ENCODE data around the gene LCN2.
"Not testable (repeated sequence)": the region's sequence is repeated elsewhere in the genome, so short reads cannot be mapped to it uniquely, and the experiment has no call there.

Gene LCN2

GRCh38 chr9:128168731-128169308, 19.6 kb downstream of the LCN2 start:
- DNase-seq (ENCODE audit: low read depth) = no peak

- DNase-seq (ENCODE audit: low read depth) = no peak
These were observed 20.2 kb downstream of the LCN2 start for GRCh38 chr9:128169492-128169891.

GRCh38 chr9:128169925-128170324, 20.7 kb downstream of the LCN2 start:
- no peak for DNase-seq (ENCODE audit: low read depth)

DNA sequence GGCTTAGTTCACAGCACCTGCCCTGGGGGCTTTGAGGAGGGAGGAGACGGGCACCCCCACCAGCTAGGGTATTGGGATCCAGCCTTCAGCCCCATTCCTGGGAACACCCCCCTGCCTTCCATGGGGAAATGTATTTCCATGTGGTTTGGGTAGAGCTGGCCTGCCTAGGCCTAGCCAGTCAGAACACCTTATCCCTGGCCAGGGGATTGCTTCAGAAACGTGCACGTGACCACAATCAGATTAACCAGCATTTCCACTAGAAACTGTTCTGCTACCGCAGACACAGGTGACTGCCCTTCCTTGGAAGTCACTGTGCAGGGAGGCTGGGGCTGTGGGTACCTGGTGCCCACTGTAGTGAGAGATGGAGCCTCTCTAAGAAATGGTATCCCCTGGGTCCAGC, 24.8 kb downstream of the LCN2 start:
- DNase-seq (ENCODE audit: low read depth) = no peak

DNA sequence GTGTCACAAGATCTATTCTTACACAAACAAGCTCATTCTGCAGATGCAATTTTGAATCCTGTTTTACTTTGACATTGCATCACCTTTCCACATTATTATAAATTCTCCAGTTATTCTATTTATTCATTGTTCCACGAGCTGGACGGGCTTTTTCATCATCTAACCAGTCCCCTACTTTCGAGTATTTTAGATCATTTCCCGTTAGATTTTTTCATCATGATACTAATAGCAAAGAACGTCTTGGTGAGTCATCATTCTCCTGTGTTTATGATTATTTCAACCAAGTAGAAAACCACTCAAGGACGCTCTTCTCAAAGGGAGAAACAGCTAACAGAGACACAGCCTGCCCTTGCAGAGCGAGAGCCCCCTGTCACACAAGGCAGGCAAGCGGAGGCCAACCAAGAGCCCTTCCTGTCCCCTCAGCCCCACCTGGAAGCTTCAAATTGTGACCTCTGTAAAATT, 25.9 kb downstream of the LCN2 start:
- DNase-seq (ENCODE audit: low read depth) = no peak

GRCh38 chr9:128175726-128176125, 26.5 kb downstream of the LCN2 start:
- no peak for DNase-seq (ENCODE audit: low read depth)

- DNase-seq (ENCODE audit: low read depth) = no peak
These were observed 29.7 kb downstream of the LCN2 start for GRCh38 chr9:128178806-128179431.

- no peak for DNase-seq (ENCODE audit: low read depth)
These were observed 30.7 kb downstream of the LCN2 start for GRCh38 chr9:128180001-128180400.

DNA sequence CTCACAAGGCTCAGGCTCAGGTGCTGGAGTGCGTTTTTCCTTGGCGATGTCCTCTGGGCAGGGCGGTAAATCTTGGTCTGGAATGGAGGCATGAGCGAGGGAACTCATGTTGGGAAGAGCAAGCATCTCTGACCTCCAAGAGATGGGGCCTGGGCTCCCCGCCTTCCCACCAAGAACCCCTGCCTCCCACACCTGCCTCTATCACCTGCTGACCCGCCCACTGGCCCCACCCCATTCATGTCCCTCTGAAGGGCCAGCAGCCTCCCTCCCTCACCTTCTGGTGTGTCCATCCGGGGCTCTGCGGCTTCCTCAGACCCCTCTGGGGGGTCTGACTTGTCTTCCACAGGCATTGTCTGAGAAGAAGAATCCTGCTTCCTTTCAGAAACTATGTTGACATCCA, 31.2 kb downstream of the LCN2 start:
- DNase-seq (ENCODE audit: low read depth) = no peak

GRCh38 chr9:128181480-128181879, 32.2 kb downstream of the LCN2 start:
- DNase-seq (ENCODE audit: low read depth) = not testable (repeated sequence)

- DNase-seq (ENCODE audit: low read depth) = no peak
These were observed 33.8 kb downstream of the LCN2 start for GRCh38 chr9:128182893-128183588.

DNA sequence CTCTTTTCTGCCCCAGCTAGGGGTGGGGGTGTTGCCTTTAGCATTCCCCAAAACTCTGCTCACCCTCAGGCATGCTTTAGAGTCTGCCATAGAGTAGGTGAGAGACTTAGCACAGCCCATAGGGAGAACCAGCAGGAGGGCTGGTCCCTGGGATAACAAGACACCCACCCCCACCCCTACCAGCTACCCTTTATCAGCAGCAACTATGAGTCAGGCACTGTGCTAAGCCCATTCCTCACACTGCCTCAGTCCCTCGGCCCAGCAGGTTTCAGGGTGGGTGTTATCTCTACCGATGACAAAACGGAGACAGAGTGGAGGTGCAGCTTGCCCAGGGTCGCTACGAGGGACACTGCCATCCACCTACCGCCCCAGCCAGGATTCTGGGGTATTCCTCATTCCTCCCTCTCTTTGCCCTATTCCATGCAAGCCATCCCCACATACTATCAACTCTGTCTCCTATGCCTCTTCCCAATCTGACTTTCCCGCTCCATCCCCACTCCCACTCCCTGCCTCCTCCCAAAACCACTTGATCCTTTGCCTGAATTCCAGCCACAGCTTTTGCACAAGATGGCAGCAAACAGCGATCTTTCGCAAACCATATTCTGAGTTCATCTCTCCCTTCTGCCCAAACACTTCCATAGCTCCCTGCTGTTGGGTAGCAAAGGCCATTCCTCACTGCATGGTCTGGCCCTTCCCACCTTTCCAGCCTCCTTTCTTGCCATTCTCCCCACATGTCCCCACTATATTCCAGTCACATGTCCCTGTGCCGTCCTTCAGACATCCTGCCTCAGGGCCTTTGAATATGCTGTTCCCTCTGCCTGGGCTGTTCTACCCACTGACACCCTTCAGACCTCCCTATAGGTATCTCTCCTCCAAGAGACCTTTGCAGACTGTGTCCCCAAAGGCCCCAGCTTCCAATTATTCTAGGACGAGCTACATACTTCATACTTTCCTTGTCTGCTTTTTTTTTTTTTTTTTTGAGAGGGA, 37.0 kb downstream of the LCN2 start:
- DNase-seq (ENCODE audit: low read depth) = no peak

DNA sequence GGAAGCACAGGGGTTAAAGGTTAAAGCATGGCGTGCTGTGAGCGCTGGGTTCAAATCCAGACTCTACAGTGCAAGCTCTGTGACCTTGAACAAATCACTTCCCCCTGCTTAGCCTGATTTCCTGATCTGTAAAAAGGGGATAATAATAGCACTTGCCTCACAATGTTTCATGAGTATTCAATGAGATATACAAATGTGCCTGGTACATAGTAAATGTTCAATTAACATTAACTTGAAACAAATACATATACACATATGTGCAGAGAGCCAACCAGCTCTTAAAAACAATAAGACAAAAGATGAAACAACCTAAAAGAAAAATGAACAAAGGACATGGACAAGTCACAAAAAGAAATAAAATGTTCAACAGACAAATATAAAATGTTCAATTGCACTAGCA, 38.1 kb downstream of the LCN2 start:
- DNase-seq (ENCODE audit: low read depth) = no peak

DNA sequence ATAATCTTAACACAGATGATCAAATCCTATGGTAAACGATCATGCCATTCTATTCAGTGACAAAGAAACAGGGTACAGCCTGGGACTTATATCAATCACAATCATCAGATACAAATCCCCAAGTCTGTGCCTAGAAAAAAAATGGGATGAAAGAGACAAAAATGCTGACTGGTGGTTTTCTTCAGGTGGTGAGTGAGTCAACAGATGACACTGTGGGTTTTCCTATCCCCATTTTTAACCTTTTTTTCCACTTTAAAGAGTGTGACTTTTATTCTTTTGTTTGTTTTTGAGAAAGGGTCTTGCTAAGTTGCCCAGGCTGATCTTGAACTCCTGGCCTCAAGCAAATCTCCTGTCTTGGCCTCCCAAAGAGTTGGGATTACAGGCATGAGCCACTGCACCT, 39.0 kb downstream of the LCN2 start:
- no peak for DNase-seq (ENCODE audit: low read depth)

GRCh38 chr9:128190013-128190412, 40.8 kb downstream of the LCN2 start:
- DNase-seq (ENCODE audit: low read depth) = no peak

DNA sequence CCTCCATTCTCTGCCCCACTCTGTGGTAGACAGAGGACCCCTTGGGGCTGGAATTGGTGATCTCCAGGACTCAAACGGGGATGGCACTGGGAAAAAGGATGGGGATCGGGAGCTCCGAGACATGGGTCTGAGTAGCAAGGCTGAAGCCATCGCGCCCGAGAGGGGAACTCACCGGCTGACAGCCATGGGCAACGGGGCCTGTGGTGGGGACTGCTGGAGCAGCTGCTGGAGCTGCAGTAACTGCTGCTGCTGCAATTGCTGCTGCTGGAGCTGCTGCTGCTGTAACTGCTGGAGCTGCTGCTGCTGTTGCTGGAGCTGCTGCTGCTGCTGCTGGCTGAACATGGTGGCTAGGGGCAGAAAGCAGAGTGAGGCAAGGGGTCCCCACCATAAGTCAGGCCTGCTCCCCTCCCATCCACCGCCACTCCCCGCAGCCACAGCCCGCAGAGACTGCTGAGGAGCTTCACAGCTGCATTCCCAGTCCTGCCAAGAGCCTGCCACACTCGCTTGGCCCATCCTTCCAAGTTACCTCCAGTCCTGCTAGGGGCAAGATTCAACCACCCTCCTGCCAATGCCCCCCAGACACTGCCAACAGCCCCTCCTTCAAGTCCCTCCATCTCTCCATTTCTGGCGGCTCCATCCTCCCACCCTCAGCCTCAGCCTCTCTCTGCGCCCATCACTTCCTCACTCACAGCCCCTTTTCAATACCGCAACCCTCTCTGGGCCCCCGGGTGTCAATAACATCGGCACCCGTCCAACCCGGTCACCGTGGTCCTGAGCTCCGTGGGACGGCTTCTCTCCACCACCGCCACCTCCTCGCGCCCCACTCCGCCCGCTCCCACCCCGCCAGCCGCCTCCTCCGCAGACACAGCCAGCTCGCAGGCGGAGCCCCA, 41.5 kb downstream of the LCN2 start:
- no peak for DNase-seq (ENCODE audit: low read depth)

DNA sequence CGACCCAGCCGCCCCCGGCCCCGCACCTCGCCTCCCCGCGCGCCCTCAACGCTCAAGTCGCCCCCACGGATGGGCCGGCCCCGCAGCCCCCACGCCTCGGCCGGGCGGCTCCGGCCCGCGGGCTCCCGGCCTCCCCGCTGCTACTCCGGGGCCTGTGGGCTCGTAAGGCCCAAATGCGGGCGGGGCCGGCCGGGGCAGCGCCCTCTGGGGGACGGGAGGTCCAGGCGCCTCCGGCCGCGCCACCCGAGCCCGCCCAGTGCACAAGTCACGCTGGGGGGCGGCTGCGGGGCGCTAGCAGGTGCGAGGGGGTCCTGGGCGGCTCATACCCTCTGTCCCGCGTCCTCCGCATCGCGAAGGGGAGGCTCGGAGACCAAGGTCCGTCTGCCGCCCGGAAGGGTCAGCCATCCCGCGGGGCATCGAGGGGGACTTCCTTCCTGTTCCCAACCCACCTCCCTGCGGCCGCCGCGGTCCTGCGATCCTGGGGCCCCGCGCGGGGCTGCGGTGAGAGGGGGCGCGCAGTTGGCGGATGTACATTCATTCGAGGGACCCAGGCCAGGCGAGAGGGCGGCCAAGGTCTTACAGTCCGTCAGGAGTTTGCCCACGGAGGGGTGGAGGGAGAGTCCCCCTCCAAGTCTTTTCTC, 42.3 kb downstream of the LCN2 start, which contains the start of gene CIZ1:
TSS of gene CIZ1 (minus strand) at position 167 of the 641 bp plus-strand sequence. CDS start 715 bp downstream, outside the sequence.
- peak; percentile 60 for DNase-seq (ENCODE audit: low read depth)

DNA sequence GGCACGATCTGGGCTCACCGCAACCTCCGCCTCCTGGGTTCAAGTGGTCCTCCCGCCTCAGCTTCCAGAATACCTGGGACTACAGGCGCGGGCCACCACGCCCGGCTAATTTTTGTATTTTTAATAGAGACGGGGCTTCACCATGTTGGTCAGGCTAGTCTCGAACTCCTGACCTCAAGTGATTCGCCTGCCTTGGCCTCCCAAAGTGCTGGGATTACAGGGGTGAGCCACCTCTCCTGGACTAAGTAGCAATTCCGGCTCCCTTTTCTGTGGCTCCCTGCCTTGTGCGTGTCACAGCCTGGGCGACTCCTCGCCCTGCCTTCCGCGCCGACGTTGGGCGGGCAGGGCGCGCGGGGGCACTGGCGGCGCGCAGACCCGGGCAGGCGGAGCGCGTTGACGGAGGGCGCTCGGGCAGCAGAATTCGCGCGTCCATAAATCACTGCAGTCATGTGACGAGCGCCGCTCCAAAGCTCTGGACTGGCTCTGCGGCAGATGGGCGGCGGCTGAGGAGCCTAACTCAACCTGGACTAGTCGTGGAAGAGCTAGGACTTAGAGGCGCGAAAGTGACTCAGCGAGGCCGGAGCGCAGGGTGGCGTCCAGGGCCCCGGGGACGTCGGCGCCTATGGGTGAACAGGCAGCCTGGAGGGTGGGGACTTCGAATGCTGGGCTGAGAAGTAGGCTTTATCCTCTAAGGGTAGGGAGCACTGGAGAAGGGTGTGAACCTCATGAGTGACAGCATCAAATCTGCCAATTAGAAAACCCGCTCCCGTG, 43.5 kb downstream of the LCN2 start:
- no peak for DNase-seq (ENCODE audit: low read depth)

DNA sequence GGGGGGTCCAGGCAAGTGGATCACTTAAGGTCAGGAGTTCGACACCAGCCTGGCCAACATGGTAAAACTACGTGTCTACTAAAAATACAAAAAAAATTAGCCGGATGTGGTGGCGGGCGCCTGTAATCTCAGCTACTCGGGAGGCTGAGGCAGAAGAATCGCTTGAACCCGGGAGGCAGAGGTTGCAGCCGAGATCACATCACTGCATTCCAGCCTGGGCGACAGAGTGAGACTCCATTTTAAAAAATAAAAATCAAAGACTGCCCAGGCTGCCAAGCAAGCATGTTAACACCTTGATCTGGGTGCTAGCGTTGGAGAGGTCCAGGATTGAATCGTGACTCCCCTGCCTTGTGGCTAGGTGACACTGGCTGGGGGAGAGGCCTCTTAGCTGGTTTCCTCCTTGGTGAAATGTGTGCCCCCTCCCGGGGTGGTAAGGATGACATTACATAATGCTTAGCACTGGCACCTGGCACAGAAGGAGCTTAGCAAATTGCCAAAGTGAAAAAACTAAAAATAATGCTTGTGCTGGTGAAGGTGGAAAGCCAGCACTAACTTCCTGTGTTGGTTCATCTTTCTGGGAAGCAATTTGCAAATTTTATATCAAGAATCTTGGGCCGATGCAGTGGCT, 44.3 kb downstream of the LCN2 start:
- no peak for DNase-seq (ENCODE audit: low read depth)

Data from stimulated activated CD8-positive, alpha-beta memory T cell treated with anti-CD3 and anti-CD28 coated beads, Interleukin-15, amount 100 ng/mL, for 24 hours (primary cell).